Testis (tissue), 3 donors: ENCODE results near the gene LMBRD2. TPM values are rescaled to one million over a fixed set of nuclear protein-coding genes. Genes with fewer than 3 reads are reported as not detected.
A peak's percentile ranks its signal among the peaks of the same experiment; 100 is the strongest.

ENCODE experiments used
- DNase-seq: peaks from one replicate; pipeline ENCODE4 v3.0.0-alpha.2; 2019
- H3K27ac ChIP-seq, 2 donors: fragments of 200-600 bp; sonication (generic); one replicate each; pipeline ENCODE4 v1.5.1; 2019
- H3K27me3 ChIP-seq: fragments of 200-600 bp; sonication (generic); one replicate; pipeline ENCODE4 v1.5.1; 2019
- H3K36me3 ChIP-seq: fragments of 200-600 bp; sonication (generic); one replicate; pipeline ENCODE4 v1.5.1; 2017; ENCODE audit warnings: low read depth; ENCODE audit errors: missing control alignments
- H3K4me1 ChIP-seq: fragments of 200-600 bp; sonication (generic); one replicate; pipeline ENCODE4 v1.5.1; 2019
- H3K4me3 ChIP-seq, 2 donors: fragments of 200-600 bp; sonication (generic); one replicate each; pipeline ENCODE4 v1.5.1; 2017 to 2019
- H3K9me3 ChIP-seq: fragments of 200-600 bp; sonication (generic); one replicate; pipeline ENCODE4 v1.5.1; 2017
- CTCF ChIP-seq, 3 experiments: fragments of 450-650 bp in 2 of 3; fragments of 200-600 bp in 1 of 3; sonication (generic) in 1 of 3; IDR thresholded peaks; one replicate each; pipeline ENCODE4 v1.5.1; 2016 to 2019; ENCODE audit warnings: antibody characterized with exemption in 3 of 3, mild to moderate bottlenecking in 2 of 3, moderate library complexity in 1 of 3
- POLR2A ChIP-seq: fragments of 450-650 bp; IDR thresholded peaks from one replicate; pipeline ENCODE4 v1.6.1; 2017; ENCODE audit warnings: antibody characterized with exemption, mild to moderate bottlenecking, moderate library complexity
- WGBS, 2 donors: methylation state at CpG; one replicate each; pipeline ENCODE4 v1.1.5; 2018; 5-methylcytosine and 5-hydroxymethylcytosine counted together
- intact Hi-C: fragments of 100-400 bp; cut with DNase I; formaldehyde crosslinking; loops from one replicate; pipeline ENCODE4 v1.15.1; 2023; ENCODE audit warnings: low total_unique reads
- polyA plus RNA-seq: library from polyadenylated mRNA; stranded (reverse); fragments of 350-450 nt; fragmentation: Illumina TruSeq; extraction: RNeasy Lipid Tissue Mini Kit (QIAGEN cat#74804); gene quantifications from one replicate; pipeline ENCODE4 v1.2.3, GENCODE V29; 2014; ENCODE audit warnings: low read depth, low replicate concordance; ENCODE audit not compliant: insufficient read depth
- total RNA-seq, 2 donors: library from RNA; depleted of rRNA; stranded (reverse); fragments of >200 nt; gene quantifications; one replicate each; pipeline ENCODE4 v1.2.3, GENCODE V29; 2016

LMBRD2 gene
- total and polyA plus RNA-seq, 3 donors from 2014 or later = 6.3 to 24.4 (median 8.2) TPM

- H3K27ac ChIP-seq = no peak overlapping the region
- no peak for TF ChIP-seq CTCF (IDR thresholded peaks at IDR 0.05)
- TF ChIP-seq POLR2A = no peak
- H3K27me3 ChIP-seq = no peaks in the 10 kb centered on the region
- intact Hi-C loops = no loop called here
- no peaks in the 10 kb centered on the region for H3K9me3 ChIP-seq
- WGBS, 2 donors = 91 to 96% methylated on average over 3 of the region's 3 CpGs
- no peak for DNase-seq
- H3K4me1 ChIP-seq = no peaks in the 10 kb centered on the region
- no peaks in the 10 kb centered on the region for H3K36me3 ChIP-seq
- H3K4me3 ChIP-seq = no peak overlapping the region
These were observed 51.9 kb downstream of the LMBRD2 start for GRCh38 chr5:36099748-36100147.

GRCh38 chr5:36096486-36096885 lies 55.2 kb downstream of the LMBRD2 start:
- no peaks in the 10 kb centered on the region for H3K27me3 ChIP-seq
- intact Hi-C loops = no loop called here
- TF ChIP-seq CTCF (IDR thresholded peaks at IDR 0.05) (no peak), POLR2A (no peak)
- no peak for DNase-seq
- H3K4me1 ChIP-seq = no peaks in the 10 kb centered on the region
- H3K9me3 ChIP-seq = no peaks in the 10 kb centered on the region
- H3K4me3 ChIP-seq = no peak overlapping the region
- H3K27ac ChIP-seq = no peak overlapping the region
- no peaks in the 10 kb centered on the region for H3K36me3 ChIP-seq

DNA sequence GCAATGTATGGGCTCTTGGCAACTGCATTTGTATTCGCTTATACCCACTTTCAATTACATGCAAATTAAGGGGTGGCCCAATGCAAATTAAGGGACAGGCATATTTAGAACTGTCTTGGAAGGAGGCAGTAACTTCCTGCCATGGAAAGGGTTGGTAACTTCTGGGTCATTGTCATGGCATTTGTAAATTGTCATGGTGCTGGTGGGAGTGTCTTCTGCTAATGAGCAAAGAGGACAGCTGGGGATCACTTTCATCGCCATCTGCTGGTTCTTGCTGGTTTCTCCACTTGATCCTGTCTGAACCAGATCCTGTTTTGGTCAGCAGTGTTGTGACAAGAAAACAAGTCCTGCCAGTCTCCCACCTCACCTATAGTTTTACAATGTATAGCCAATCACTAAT lies 61.7 kb downstream of the LMBRD2 start:
- no peaks in the 10 kb centered on the region for H3K9me3 ChIP-seq
- no peaks in the 10 kb centered on the region for H3K36me3 ChIP-seq
- no peaks in the 10 kb centered on the region for H3K4me1 ChIP-seq
- TF ChIP-seq CTCF (IDR thresholded peaks at IDR 0.05) (peak in 1 of 3 experiments; percentile 11), POLR2A (no peak)
- intact Hi-C loops = no loop called here
- 59 to 75% methylated on average over 2 of the region's 2 CpGs for WGBS, 2 donors
- peak; percentile 19 for DNase-seq
- H3K4me3 ChIP-seq = no peak overlapping the region
- no peaks in the 10 kb centered on the region for H3K27me3 ChIP-seq
- no peak overlapping the region for H3K27ac ChIP-seq

DNA sequence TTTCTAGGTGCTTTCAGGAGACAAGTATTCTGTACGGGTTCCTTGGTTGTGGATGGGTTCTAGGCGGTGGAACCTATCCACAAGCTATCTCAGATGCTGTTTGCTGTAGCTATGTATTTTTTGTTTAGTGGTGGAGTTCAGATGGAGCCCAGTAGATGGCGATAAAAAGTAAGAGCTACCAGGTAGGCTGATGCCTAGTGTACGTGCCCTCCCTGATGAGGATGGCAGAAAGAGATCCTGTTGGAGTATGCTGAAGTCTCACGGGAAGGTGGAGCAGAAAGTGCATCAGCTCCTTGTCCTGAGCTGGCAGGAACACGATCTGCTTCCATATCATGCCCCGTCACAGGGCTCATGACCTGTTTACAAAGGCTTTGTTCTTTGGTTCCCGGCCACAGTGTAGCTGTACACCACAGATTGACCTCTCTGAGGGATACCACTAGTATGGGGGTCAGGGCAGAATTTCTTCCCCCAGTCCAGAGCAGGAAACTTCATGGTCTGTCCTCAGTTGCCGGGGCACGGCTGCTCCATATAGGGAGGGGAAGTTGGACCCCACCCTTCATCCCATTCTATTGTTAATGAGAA lies 72.4 kb downstream of the LMBRD2 start:
- 43% methylated on average over 10 of the region's 10 CpGs for WGBS, 2 donors
- TF ChIP-seq POLR2A = no peak
- TF ChIP-seq CTCF (IDR thresholded peaks at IDR 0.05) = peak in 2 of 3 experiments; percentile 40 to 55
- H3K4me3 ChIP-seq = no peak overlapping the region
- H3K27ac ChIP-seq = no peak overlapping the region
- no peaks in the 10 kb centered on the region for H3K4me1 ChIP-seq
- no peaks in the 10 kb centered on the region for H3K27me3 ChIP-seq
- intact Hi-C loops = no loop called here
- no peaks in the 10 kb centered on the region for H3K9me3 ChIP-seq
- H3K36me3 ChIP-seq = no peaks in the 10 kb centered on the region
- DNase-seq = peak; percentile 39

- intact Hi-C loops = no loop called here
- Histone ChIP-seq H3K9me3 (no peaks in the 10 kb centered on the region), H3K27ac (no peak overlapping the region), H3K4me3 (no peak overlapping the region), H3K36me3 (no peaks in the 10 kb centered on the region), H3K4me1 (no peaks in the 10 kb centered on the region), H3K27me3 (no peaks in the 10 kb centered on the region)
- DNase-seq = no peak
- no peak for TF ChIP-seq POLR2A
- TF ChIP-seq CTCF (IDR thresholded peaks at IDR 0.05) = no peak
- 66 to 79% methylated on average over 8 to 10 of the region's 10 CpGs for WGBS, 2 donors
These were observed 73.3 kb downstream of the LMBRD2 start for GRCh38 chr5:36078430-36078829.
